Measurements from ENCODE around the gene TBXA2R.
"Not testable (repeated sequence)": the region's sequence is repeated elsewhere in the genome, so short reads cannot be mapped to it uniquely, and the experiment has no call there.

Gene TBXA2R

DNA sequence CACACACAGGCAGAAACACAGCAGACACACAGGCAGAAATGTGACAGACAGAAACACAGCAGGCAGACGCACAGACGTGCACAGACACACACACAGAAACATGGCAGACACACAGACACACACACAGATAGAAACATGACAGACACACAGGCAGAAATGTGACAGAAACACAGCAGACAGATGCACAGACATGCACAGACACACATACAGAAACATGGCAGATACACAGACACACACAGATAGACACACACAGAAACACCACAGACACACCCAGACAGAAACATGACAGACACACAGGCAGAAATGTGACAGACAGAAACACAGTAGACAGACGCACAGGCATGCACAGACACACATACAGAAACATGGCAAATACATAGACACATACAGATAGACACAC is 1.3 kb downstream of the TBXA2R start:
- DNase-seq (ENCODE audit: low read depth, low spot score) = no peak

DNA sequence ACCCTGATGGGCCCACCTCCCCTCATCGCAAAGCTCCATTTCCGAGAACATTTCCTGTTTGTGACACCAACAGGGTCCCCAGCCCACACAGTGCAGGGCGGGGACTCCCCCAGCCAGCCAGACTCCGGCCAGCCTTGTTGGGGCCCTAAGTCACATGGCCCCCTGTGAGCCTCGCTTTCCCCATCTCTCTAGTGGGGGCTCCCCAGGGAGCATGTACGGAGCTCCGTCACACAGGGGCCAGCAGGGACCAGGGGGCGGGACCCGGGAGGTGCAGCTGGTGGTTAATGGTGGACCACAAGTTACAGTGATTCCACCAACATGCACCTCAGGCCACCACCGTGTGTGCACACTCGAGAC is 1.7 kb downstream of the TBXA2R start:
- no peak for DNase-seq (ENCODE audit: low read depth, low spot score)

DNA sequence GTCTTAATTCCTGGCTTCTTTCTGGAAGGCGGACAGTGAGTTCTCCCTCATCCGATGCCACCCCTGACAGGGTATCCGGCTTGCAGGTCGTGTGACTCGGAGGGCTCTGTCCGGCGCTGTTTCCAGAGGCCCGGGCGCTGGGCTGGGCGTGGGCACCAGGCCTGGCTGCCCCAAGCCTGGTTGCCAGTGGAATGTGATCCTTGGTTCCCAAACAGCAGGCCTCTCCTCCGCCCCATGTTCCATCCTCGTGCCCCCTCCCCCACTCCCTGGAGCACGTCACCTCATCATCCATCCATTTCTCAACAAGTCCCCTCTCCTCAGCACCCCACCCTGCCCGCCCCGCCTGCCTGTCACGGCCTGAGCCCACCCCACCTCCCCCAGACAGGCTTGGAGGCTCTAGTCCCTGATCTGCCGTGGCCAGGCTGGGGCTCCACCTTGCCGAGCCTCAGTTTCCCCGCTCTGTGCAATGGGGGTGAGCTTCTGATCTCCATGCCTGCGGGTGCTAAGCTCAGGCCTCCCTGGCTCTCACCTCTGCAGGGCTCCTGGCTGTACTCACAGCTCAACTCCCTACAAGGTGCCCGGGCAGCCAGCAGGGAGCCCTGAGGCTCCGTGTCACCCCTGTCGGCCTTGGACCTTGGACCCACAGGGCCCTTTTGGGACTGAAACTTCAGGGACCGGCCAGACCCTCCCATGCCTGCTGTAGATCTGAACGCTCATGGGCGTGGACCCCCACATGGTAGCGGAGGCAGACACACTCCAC is 2.3 kb downstream of the TBXA2R start:
- no peak for DNase-seq (ENCODE audit: low read depth, low spot score)

DNA sequence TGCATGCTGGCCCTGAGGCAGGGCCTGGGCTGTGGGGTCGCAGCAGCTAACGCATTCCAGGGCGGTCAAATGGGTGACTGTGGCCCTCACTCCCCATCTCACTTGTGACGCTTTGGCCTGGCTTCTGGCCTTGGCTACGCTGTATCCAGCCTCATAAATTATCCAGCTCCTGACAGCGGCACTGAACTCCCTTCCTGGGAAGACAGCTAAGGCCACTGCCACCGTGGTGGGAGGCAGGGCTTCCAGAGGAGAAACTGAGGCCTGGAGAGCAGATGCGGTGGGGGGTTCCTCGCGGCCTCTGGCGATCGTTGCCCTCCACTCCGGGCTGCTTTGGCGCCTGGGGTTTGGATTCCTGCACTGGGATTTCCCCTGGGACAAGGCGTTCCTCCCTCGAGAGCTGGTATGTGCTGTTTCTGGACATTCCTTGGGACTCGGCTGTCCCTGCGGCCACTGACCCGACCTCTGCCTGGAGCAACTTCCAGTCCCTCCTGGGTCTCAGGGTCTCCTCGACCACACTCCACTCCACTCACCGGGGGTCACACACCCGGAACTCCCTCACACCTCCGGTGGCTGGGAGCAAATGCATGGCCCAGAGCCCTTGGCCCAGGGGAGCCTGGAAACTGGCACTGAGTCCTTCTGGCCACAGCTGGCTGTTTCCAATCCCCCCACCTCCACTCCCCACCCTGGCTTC is 3.4 kb downstream of the TBXA2R start:
- no peak for DNase-seq (ENCODE audit: low read depth, low spot score)

DNA sequence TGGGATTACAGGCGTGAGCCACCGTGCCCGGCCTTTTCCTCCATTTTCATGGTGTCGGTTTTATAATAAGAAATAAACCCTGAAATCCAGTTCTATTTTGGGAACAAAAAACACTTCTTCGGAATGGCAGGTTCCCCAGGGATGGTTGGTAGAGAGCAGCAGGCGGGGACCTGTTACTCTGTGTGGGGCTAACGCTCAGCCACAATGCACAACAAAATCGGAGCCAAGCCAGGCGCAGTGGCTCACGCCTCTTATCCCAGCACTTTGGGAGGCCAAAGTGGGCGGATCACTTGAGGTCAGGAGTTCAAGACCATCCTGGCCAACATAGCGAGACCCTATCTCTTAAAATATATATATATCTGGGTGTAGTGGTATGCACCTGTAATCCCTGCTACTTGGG is 5.7 kb downstream of the TBXA2R start:
- no peak for DNase-seq (ENCODE audit: low read depth, low spot score)

DNA sequence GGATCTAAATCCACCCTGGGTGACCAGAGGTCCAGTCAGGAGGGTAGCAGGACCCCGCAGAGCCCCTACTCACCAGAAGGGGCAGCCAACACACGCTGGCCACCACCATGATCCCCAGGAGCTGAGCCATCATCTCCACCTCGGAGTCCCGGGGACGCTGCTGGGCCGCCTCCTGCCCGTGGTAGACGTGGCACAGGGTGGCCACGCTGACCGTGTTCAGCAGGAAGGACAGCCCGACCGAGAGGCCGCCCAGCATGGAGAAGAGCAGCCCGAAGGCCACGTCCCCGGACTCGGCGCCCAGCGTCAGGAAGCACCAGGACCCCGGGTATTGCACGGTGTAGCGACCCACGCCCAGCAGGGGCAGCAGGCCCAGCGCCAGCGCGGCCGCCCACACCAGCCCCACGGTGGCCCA is 6.9 kb downstream of the TBXA2R start:
- DNase-seq (ENCODE audit: low read depth, low spot score) = no peak

DNA sequence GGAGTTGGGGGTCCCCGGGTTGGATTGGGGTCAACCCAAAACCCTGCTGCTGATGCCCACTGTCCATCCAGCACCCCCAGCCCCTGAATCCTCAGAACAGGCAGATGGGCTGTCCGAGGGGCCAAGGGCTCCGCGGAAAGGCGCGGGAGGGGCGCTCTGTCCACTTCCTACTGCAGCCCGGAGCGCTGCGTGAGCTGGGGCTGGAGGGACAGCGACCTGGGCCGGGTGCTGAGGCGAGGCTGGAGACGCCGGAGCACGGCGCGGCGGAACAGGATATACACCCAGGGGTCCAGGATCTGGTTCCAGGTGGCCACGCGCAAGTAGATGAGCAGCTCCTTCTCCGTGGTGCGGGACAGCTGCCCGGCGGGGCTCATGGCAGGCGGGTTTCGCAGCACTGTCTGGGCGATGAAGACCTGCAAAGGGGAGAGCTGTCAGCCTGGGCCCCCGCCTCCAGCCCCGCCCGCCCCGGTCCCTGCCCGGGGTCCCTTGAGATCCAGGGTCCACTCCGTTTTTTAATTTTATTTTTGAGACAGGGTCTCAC is 11.1 kb downstream of the TBXA2R start:
- no peak for DNase-seq (ENCODE audit: low read depth, low spot score)

DNA sequence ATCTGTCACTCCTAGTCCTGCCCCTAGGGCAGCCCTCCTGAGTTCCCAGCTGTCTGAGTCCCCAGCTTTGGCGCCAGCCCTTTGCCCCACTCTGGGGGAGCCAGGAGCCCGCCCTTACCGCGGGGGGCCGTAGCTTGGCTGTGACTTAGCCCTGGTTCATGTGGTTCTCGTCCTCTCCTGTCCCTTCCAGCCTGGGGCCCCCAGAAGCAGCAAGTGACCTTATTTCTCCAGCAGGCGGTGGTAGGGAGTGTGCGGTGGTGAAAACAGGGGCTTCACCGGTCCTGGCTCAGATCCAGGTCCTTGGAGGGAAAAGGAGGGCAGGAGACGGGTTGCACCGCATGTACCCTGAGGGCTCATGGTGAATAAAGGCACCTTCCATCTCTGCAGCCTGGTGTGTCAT is 13.5 kb downstream of the TBXA2R start:
- DNase-seq (ENCODE audit: low read depth, low spot score) = no peak

DNA sequence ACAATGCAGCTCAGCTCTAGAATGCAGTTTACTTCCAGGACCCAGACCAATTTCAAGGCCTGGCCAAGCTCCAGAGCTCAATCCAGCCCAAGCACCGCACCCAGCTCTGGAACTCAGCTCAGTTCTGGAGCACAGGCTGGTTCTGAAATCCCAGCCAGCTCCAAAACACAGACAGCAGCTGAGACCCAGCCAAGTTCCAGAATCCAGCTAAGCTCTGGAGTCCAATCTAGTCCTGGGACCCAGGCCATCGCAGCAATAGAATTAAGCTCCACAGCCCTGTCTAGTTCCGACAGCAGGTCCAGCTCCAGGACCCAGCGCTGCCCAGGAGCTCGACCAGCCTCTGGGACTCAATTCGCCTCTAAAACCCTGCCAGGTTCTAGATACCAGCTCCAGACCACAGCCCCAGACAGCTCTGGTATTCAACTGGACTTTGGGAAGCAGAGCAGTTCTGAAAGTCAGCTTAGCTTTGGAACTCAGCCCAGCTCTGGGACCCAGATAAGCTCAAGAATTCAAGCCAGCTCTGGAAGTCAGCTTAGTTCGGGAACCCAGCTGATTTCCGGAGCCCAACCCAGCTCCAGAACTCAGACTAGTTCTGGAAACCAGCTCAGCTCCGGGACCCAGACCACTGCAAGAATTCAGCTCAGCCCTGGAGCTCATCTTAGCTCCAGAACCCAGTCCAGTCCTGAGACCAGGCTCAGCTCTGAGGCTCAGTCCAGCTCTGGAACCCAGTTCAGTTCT is 14.6 kb downstream of the TBXA2R start:
- no peak for DNase-seq (ENCODE audit: low read depth, low spot score)

DNA sequence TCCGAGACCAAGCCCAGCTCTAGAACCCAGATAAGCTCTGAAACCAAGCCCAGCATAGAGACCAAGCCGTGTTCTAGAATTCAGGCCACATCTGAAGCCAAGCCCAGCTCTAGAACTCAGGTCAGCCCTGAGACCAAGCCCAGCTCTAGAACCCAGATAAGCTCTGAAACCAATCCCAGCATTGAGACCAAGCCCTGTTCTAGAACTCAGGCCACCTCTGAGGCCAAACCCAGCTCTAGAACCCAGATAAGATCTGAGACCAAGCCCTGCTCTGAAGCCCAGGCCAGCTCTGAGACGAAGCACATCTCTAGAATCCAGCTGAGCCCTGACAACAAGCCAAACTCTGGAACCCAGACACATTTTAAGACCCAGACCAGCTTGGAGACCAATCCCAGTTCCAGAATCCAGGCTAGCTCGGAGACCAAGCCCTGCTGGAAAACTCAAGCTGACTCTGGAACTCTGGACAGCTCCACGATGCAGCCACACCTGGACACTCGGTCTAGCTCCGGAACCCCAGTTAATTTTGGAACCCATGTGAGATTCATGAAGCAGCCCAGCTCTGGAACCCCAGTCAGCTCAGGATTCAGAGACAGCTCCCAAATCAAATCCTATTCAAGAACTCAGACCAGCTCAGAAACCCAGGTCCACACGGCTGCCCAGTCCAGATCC is 15.6 kb downstream of the TBXA2R start:
- no peak for DNase-seq (ENCODE audit: low read depth, low spot score)

DNA sequence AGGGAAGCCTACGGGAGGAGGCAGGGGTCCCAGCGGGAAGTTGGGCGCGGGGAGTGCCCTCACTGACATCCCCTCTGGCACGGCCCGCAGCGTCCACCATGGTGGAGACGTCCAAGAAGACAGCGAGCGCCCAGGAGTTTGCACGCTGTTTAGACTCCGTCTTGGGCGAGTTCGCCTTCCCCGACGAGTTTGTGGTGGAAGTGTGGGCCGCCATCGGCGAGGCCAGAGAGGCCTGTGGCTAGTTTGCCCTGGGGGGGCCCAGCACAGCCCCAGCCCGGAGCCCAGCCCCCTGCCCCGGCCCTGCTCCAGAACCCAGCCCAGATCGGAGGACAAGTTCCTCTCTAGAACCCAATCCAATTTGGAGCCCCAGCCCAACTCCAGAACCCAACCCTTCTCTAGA is 16.7 kb downstream of the TBXA2R start:
- DNase-seq (ENCODE audit: low read depth, low spot score) = no peak

DNA sequence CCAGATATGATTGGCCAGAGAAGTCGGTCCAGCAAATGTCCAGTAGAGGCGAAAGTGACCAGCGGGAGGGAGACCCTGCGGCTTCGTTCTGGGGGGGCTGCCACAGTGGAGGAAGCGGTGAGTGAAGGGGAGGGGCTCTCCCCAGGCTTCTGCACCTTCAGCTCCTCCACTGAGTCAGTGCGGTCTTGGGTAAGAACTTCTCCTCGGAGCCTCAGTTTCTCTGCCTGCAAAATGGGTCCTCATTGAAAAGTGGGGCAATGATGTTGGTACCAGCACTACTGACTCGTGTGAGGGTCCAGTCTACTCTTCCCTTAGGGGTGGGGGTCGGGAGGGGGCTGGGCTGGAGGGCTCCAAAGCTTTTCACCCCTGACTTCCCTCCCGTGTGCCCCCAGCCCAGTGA is 17.2 kb downstream of the TBXA2R start:
- DNase-seq (ENCODE audit: low read depth, low spot score) = no peak

DNA sequence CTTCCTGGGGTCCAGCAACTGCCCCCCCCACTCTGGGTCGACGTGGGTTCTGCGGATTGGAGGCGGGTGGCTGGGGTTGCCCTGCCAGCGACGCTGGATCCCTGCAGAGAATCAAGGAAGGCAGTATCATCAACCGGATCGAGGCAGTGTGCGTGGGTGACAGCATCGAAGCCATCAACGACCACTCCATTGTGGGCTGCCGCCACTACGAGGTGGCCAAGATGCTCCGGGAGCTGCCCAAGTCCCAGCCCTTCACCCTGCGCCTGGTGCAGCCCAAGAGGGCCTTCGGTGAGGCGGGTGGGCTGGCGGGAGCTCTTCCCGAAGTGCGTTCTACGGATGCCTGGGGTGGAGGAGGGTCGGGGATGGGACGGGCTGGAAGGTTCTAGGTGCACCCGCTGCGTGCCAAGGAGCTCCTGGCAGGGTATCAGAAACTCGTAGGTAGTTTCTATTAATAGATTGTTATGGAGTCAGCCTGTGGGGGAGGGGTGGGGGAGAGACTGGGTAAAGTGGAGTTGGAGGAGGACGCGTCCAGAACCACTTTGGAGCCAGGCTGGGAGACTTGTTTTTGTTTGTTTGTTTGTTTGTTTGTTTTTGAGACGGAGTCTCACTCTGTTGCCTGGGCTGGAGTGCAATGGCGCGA is 19.8 kb downstream of the TBXA2R start:
- DNase-seq (ENCODE audit: low read depth, low spot score) = no peak

DNA sequence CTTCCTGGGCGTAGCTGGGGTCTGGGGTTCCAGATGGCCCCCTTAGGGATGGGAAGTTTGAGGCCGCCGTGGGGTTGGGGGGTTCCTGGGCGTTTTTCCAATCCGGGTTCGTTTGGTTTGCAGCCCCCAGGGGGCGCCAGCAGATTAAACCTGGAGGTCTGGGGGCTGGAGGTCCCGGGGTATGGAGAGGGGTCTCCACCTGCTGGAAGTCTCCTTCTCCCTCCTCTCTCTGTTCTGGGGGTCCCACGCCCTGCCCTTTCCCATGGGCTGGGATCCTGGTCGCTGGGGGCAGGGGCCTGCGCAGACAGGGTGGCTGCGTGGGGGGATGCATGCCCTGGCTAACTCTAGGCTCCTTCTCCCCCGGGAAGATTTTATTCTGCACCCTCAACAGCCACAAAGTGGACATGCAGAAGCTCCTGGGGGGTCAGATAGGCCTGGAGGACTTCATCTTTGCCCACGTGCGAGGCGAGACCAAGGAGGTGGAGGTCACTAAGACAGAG is 20.5 kb downstream of the TBXA2R start:
- no peak for DNase-seq (ENCODE audit: low read depth, low spot score)

DNA sequence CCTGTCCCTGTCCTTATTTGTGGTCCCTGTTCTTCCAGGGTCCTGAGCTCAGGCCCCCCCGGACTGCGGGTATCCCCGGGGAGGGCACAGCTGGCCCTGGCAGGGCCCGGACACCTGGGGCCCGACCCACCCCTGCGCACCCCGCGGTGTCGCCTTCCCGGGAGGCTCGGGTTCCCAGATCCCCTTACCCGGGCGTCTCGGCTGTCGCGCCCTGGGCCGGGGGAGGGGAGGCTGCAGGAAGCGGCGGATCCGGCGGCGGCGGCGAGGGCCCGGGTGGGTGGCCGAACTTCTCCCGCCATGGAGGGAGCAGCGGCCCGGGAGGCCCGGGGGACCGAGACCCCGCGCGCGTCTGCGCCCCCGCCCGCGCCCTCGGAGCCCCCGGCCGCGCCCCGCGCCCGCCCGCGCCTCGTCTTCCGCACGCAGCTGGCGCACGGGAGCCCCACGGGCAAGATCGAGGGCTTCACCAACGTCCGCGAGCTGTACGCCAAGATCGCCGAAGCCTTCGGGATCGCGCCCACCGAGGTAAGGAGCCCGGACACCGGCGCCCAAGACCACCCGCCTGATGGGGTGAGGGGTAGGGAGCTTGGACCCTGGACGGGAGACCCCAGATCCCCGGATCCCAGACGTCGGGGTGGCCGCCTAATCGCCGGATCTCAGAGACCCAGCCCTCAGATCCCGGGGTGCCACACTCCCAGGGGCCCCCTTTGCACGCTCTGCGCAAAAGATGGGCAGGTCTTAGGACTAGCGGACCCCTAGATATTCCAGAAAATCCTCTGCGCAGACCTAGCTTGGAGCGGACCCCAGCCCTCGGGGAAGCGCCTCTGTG is 21.2 kb downstream of the TBXA2R start, which contains the start of gene GIPC3:
TSS of gene GIPC3 (plus strand) at position 178 of the 826 bp plus-strand sequence. CDS start at position 298, 120 bp downstream.
- no peak for DNase-seq (ENCODE audit: low read depth, low spot score)

DNA sequence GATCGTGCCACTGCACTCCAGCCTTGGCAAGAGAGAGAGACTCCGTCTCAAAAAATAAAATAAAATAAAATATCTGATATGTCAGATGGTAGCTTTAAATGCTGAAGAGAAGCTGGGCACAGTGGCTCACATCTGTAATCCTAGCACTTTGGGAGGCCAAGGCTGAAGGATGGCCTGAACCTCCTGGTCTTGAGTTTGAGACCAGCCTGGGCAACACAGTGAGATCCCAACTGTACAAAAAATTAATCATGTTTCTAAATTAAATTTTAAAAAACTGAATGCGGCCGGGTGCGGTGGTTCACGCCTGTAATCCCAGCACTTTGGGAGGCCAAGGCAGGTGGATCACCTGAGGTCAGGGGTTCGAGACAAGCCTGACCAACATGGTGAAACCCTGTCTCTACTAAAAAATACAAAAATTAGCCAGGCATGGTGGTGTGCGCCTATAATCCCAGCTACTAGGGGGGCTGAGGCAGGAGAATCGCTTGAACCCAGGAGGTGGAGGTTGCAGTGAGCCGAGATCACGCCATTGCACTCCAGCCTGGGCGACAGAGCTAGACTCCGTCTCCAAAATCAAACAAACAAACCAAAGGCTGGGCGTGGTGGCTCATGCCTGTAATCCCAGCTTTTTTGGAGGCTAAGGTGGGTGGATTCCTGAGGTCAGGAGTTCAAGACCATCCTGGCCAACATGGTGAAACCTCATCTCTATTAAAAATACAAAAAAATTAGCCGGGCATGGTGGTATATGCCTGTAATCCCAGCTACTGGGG is 22.5 kb downstream of the TBXA2R start:
- not testable (repeated sequence) for DNase-seq (ENCODE audit: low read depth, low spot score)

DNA sequence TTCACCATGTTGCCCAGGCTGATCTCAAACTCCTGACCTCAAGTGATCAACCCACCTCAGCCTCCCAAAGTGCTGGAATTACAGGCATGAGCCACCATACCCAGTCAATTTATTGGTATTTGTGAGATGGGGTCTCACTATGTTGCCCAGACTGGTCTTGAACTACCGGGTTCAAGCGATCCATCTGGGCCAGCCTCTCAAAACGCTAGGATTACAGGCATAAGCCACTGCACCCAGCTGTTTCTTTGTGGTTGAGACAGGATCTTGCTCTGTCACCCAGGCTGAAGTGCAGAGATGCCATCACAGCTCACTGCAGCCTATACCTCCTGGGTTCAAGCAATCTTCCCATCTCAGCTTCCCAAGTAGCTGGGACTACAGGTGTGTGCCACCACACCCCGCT is 24.9 kb downstream of the TBXA2R start:
- not testable (repeated sequence) for DNase-seq (ENCODE audit: low read depth, low spot score)

DNA sequence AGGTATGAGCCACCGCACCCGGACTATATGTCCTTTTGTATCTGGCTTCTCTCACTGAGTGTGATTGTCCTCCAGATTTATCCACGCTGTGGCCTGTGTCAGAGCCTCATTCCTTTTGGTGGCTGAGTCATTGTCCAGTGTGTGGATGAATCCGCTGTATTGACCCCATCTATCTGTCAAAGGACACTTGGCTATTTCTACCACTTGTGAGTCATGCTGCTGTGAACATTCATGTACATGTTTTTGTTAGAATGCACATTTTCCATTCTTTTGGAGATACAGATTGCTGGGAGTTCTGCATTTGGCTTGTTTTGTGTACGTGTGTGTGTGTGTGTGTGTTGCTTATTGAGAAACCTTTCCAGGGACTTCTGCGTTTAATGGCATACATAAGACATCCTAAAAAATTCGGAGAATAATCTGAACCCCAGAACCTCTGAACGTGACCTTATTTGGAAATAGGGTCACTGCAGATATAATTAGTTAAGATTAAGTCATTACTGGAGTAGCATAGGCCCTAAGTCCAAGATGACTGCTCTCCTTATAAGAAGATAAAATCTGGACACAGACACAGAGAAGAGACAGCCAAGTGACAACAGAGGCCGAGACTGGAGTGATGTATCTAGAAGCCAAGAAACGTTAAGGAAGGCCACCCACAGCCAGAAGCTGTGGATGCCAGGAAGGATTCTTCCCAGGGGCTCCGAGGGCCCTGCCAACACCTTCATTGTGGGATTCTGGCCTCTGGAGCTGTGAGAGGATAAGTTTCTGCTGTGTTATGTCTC is 26.3 kb downstream of the TBXA2R start:
- DNase-seq (ENCODE audit: low read depth, low spot score) = no peak

DNA sequence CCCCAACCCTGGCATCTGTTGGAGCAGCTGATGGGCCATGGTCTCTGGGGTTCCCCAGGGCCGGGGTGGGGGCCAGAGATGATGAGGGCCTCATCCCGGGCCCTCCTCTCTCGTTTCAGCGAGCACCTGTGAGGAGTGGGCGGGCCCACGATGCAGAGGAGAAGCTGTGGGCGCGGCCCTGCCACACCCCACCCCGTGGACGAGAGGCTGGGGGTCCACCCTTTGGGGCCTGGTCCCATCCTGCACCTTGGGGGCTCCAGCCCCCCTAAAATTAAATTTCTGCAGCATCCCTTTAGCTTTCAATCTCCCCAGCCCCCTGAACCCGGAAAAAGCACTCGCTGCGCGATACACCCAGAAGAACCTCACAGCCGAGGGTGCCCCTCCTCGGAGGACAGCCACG is 28.3 kb downstream of the TBXA2R start:
- DNase-seq (ENCODE audit: low read depth, low spot score) = no peak
